PC-3 (cell line): ENCODE data around the gene SIX4.

Experiments used
- CTCF ChIP-seq: fragments of 300-600 bp; sonication (generic); conservative IDR thresholded peaks from 2 replicates; pipeline ENCODE4 v1.5.1; 2017; ENCODE audit warnings: antibody characterized with exemption, low read depth, mild to moderate bottlenecking, low read length
- EZH2 ChIP-seq: fragments of 300-600 bp; sonication (generic); IDR thresholded peaks from one replicate; pipeline ENCODE4 v1.6.1; 2017; ENCODE audit warnings: antibody characterized with exemption, mild to moderate bottlenecking, low read length; ENCODE audit not compliant: unreplicated experiment
- EZH2phosphoT487 ChIP-seq: fragments of 300-600 bp; sonication (generic); IDR thresholded peaks from 2 replicates; pipeline ENCODE4 v1.6.1; 2018; ENCODE audit warnings: mild to moderate bottlenecking, antibody characterized with exemption, low read length, borderline replicate concordance

GRCh38 chr14:60732840-60733483, 8.8 kb upstream of the SIX4 start:
- TF ChIP-seq CTCF (no peak), EZH2 (no peak), EZH2phosphoT487 (no peak)
